ENCODE measurements around the gene RNF186.
"Not testable (repeated sequence)": the region's sequence is repeated elsewhere in the genome, so short reads cannot be mapped to it uniquely, and the experiment has no call there.

The RNF186 gene

GRCh38 chr1:19850214-19850613 is 35.1 kb upstream of the RNF186 start:
- Histone ChIP-seq H3K4me1 (ENCODE audit: control insufficient read depth, insufficient read depth, low read length) (0 out of 2 replicates have a peak, but pooled peaks cover under 1% of the 10 kb centered on the region), H3K36me3 (ENCODE audit: control insufficient read depth, insufficient read depth, low read length) (no peaks in the 10 kb centered on the region), H3K4me3 (ENCODE audit: low read length) (no peak overlapping the region), H3K27ac (ENCODE audit: low read length) (no peak overlapping the region), H3K27me3 (ENCODE audit: control insufficient read depth, insufficient read depth, low read length) (no peaks in the 10 kb centered on the region), H3K9me3 (ENCODE audit: control insufficient read depth, insufficient read depth, low read length) (no peaks in the 10 kb centered on the region)
- no peak for DNase-seq (ENCODE audit: low read depth, low spot score)
- WGBS (ENCODE audit: insufficient coverage, insufficient read length), result no CpG with 5 or more reads among the region's 7 CpGs

GRCh38 chr1:19849307-19849706 is 34.2 kb upstream of the RNF186 start:
- not testable (repeated sequence) for H3K9me3 ChIP-seq (ENCODE audit: control insufficient read depth, insufficient read depth, low read length); H3K4me1 ChIP-seq (ENCODE audit: control insufficient read depth, insufficient read depth, low read length); H3K4me3 ChIP-seq (ENCODE audit: low read length); H3K36me3 ChIP-seq (ENCODE audit: control insufficient read depth, insufficient read depth, low read length); H3K27ac ChIP-seq (ENCODE audit: low read length); DNase-seq (ENCODE audit: low read depth, low spot score); H3K27me3 ChIP-seq (ENCODE audit: control insufficient read depth, insufficient read depth, low read length)
- no CpG with 5 or more reads among the region's 3 CpGs for WGBS (ENCODE audit: insufficient coverage, insufficient read length)

- no CpG with 5 or more reads among the region's 9 CpGs for WGBS (ENCODE audit: insufficient coverage, insufficient read length)
- not testable (repeated sequence) for DNase-seq (ENCODE audit: low read depth, low spot score); H3K4me3 ChIP-seq (ENCODE audit: low read length); H3K9me3 ChIP-seq (ENCODE audit: control insufficient read depth, insufficient read depth, low read length); H3K27me3 ChIP-seq (ENCODE audit: control insufficient read depth, insufficient read depth, low read length); H3K27ac ChIP-seq (ENCODE audit: low read length); H3K36me3 ChIP-seq (ENCODE audit: control insufficient read depth, insufficient read depth, low read length); H3K4me1 ChIP-seq (ENCODE audit: control insufficient read depth, insufficient read depth, low read length)
Observed at GRCh38 chr1:19847334-19847733, 32.3 kb upstream of the RNF186 start.

GRCh38 chr1:19846338-19846737 is 31.3 kb upstream of the RNF186 start:
- H3K27ac ChIP-seq (ENCODE audit: low read length), result no peak overlapping the region
- no peak for DNase-seq (ENCODE audit: low read depth, low spot score)
- no peaks in the 10 kb centered on the region for H3K9me3 ChIP-seq (ENCODE audit: control insufficient read depth, insufficient read depth, low read length)
- 0 out of 2 replicates have a peak, but pooled peaks cover 1% of the 10 kb centered on the region for H3K4me1 ChIP-seq (ENCODE audit: control insufficient read depth, insufficient read depth, low read length)
- no peak overlapping the region for H3K4me3 ChIP-seq (ENCODE audit: low read length)
- no peaks in the 10 kb centered on the region for H3K27me3 ChIP-seq (ENCODE audit: control insufficient read depth, insufficient read depth, low read length)
- no peaks in the 10 kb centered on the region for H3K36me3 ChIP-seq (ENCODE audit: control insufficient read depth, insufficient read depth, low read length)
- no CpG with 5 or more reads among the region's 3 CpGs for WGBS (ENCODE audit: insufficient coverage, insufficient read length)

GRCh38 chr1:19845555-19845954 is 30.5 kb upstream of the RNF186 start:
- Histone ChIP-seq H3K36me3 (ENCODE audit: control insufficient read depth, insufficient read depth, low read length) (no peaks in the 10 kb centered on the region), H3K27ac (ENCODE audit: low read length) (no peak overlapping the region), H3K27me3 (ENCODE audit: control insufficient read depth, insufficient read depth, low read length) (no peaks in the 10 kb centered on the region), H3K4me1 (ENCODE audit: control insufficient read depth, insufficient read depth, low read length) (0 out of 2 replicates have a peak, but pooled peaks cover 1% of the 10 kb centered on the region), H3K9me3 (ENCODE audit: control insufficient read depth, insufficient read depth, low read length) (no peaks in the 10 kb centered on the region), H3K4me3 (ENCODE audit: low read length) (no peak overlapping the region)
- no peak for DNase-seq (ENCODE audit: low read depth, low spot score)
- no CpG with 5 or more reads among the region's 8 CpGs for WGBS (ENCODE audit: insufficient coverage, insufficient read length)

GRCh38 chr1:19844731-19845495 is 29.8 kb upstream of the RNF186 start:
- H3K4me3 ChIP-seq (ENCODE audit: low read length), result no peak overlapping the region
- H3K4me1 ChIP-seq (ENCODE audit: control insufficient read depth, insufficient read depth, low read length), result 0 out of 2 replicates have a peak, but pooled peaks cover 1% of the 10 kb centered on the region
- no peak for DNase-seq (ENCODE audit: low read depth, low spot score)
- H3K9me3 ChIP-seq (ENCODE audit: control insufficient read depth, insufficient read depth, low read length), result no peaks in the 10 kb centered on the region
- WGBS (ENCODE audit: insufficient coverage, insufficient read length), result no CpG with 5 or more reads among the region's 11 CpGs
- no peaks in the 10 kb centered on the region for H3K27me3 ChIP-seq (ENCODE audit: control insufficient read depth, insufficient read depth, low read length)
- no peaks in the 10 kb centered on the region for H3K36me3 ChIP-seq (ENCODE audit: control insufficient read depth, insufficient read depth, low read length)
- no peak overlapping the region for H3K27ac ChIP-seq (ENCODE audit: low read length)

GRCh38 chr1:19840228-19840627 is 25.1 kb upstream of the RNF186 start:
- H3K36me3 ChIP-seq (ENCODE audit: control insufficient read depth, insufficient read depth, low read length), result no peaks in the 10 kb centered on the region
- H3K27me3 ChIP-seq (ENCODE audit: control insufficient read depth, insufficient read depth, low read length), result no peaks in the 10 kb centered on the region
- H3K9me3 ChIP-seq (ENCODE audit: control insufficient read depth, insufficient read depth, low read length), result no peaks in the 10 kb centered on the region
- no peak overlapping the region for H3K4me3 ChIP-seq (ENCODE audit: low read length)
- H3K27ac ChIP-seq (ENCODE audit: low read length), result no peak overlapping the region
- H3K4me1 ChIP-seq (ENCODE audit: control insufficient read depth, insufficient read depth, low read length), result 0 out of 2 replicates have a peak, but pooled peaks cover 1% of the 10 kb centered on the region
- DNase-seq (ENCODE audit: low read depth, low spot score), result no peak

- H3K4me1 ChIP-seq (ENCODE audit: control insufficient read depth, insufficient read depth, low read length), result no peaks in the 10 kb centered on the region
- no CpG with 5 or more reads among the region's 2 CpGs for WGBS (ENCODE audit: insufficient coverage, insufficient read length)
- no peaks in the 10 kb centered on the region for H3K9me3 ChIP-seq (ENCODE audit: control insufficient read depth, insufficient read depth, low read length)
- H3K27ac ChIP-seq (ENCODE audit: low read length), result no peak overlapping the region
- no peak overlapping the region for H3K4me3 ChIP-seq (ENCODE audit: low read length)
- no peaks in the 10 kb centered on the region for H3K36me3 ChIP-seq (ENCODE audit: control insufficient read depth, insufficient read depth, low read length)
- no peak for DNase-seq (ENCODE audit: low read depth, low spot score)
- no peaks in the 10 kb centered on the region for H3K27me3 ChIP-seq (ENCODE audit: control insufficient read depth, insufficient read depth, low read length)
Observed at GRCh38 chr1:19837866-19838265, 22.8 kb upstream of the RNF186 start.

- no peak overlapping the region for H3K27ac ChIP-seq (ENCODE audit: low read length)
- whole genome bisulfite sequencing (ENCODE audit: insufficient coverage, insufficient read length), result no CpG with 5 or more reads among the region's 4 CpGs
- H3K4me3 ChIP-seq (ENCODE audit: low read length), result no peak overlapping the region
- H3K36me3 ChIP-seq (ENCODE audit: control insufficient read depth, insufficient read depth, low read length), result no peaks in the 10 kb centered on the region
- no peaks in the 10 kb centered on the region for H3K9me3 ChIP-seq (ENCODE audit: control insufficient read depth, insufficient read depth, low read length)
- no peaks in the 10 kb centered on the region for H3K4me1 ChIP-seq (ENCODE audit: control insufficient read depth, insufficient read depth, low read length)
- no peaks in the 10 kb centered on the region for H3K27me3 ChIP-seq (ENCODE audit: control insufficient read depth, insufficient read depth, low read length)
- DNase-seq (ENCODE audit: low read depth, low spot score), result no peak
Observed at GRCh38 chr1:19835578-19835977, 20.5 kb upstream of the RNF186 start.

- Histone ChIP-seq H3K9me3 (ENCODE audit: control insufficient read depth, insufficient read depth, low read length) (no peaks in the 10 kb centered on the region), H3K27me3 (ENCODE audit: control insufficient read depth, insufficient read depth, low read length) (no peaks in the 10 kb centered on the region), H3K27ac (ENCODE audit: low read length) (no peak overlapping the region), H3K4me1 (ENCODE audit: control insufficient read depth, insufficient read depth, low read length) (no peaks in the 10 kb centered on the region), H3K4me3 (ENCODE audit: low read length) (no peak overlapping the region), H3K36me3 (ENCODE audit: control insufficient read depth, insufficient read depth, low read length) (no peaks in the 10 kb centered on the region)
- no CpG with 5 or more reads among the region's 3 CpGs for WGBS (ENCODE audit: insufficient coverage, insufficient read length)
- DNase-seq (ENCODE audit: low read depth, low spot score), result no peak
Observed at GRCh38 chr1:19831441-19831840, 16.4 kb upstream of the RNF186 start.

- H3K27me3 ChIP-seq (ENCODE audit: control insufficient read depth, insufficient read depth, low read length), result no peaks in the 10 kb centered on the region
- H3K36me3 ChIP-seq (ENCODE audit: control insufficient read depth, insufficient read depth, low read length), result no peaks in the 10 kb centered on the region
- H3K9me3 ChIP-seq (ENCODE audit: control insufficient read depth, insufficient read depth, low read length), result no peaks in the 10 kb centered on the region
- no peak overlapping the region for H3K4me3 ChIP-seq (ENCODE audit: low read length)
- peaks cover 2% of the 10 kb centered on the region; the same call in 1 of the 2 replicates for H3K4me1 ChIP-seq (ENCODE audit: control insufficient read depth, insufficient read depth, low read length)
- DNase-seq (ENCODE audit: low read depth, low spot score), result no peak
- no peak overlapping the region for H3K27ac ChIP-seq (ENCODE audit: low read length)
- WGBS (ENCODE audit: insufficient coverage, insufficient read length), result no CpG with 5 or more reads among the region's 3 CpGs
Observed at GRCh38 chr1:19828546-19828945, 13.5 kb upstream of the RNF186 start.
